GM23338 (cell line): ENCODE results near the gene IGFBP5. TPM values are rescaled to one million over a fixed set of nuclear protein-coding genes. Genes with fewer than 3 reads are reported as not detected.

Source experiments
- ATAC-seq: fragments of 200-7000 bp; cut with Tn5 transposase; 3 replicates; pipeline ENCODE4 v1.9.1; 2020
- DNase-seq: peaks from one replicate; pipeline ENCODE4 v3.0.0-alpha.2; 2015; ENCODE audit warnings: low spot score
- H2AFZ ChIP-seq: fragments of 200-600 bp; sonication (generic); 2 replicates; pipeline ENCODE4 v1.8.0; 2016; ENCODE audit warnings: antibody characterized with exemption, mild to moderate bottlenecking, moderate library complexity
- H3F3A ChIP-seq: fragments of 200-600 bp; sonication (generic); replicated peaks from 2 replicates; pipeline ENCODE4 v1.8.0; 2017; ENCODE audit warnings: antibody characterized with exemption, mixed run types, low read depth
- H3K27ac ChIP-seq: fragments of 200-600 bp; sonication (generic); 2 replicates; pipeline ENCODE4 v1.6.1; 2016; ENCODE audit warnings: low read depth
- H3K27me3 ChIP-seq: fragments of 200-600 bp; sonication (generic); 2 replicates; pipeline ENCODE4 v1.8.0; 2016; ENCODE audit warnings: mild to moderate bottlenecking, mixed run types, moderate library complexity; ENCODE audit not compliant: insufficient read depth
- H3K36me3 ChIP-seq: fragments of 200-600 bp; sonication (generic); 2 replicates; pipeline ENCODE4 v1.8.0; 2016; ENCODE audit warnings: mild to moderate bottlenecking; ENCODE audit not compliant: insufficient read depth
- H3K4me1 ChIP-seq: fragments of 200-600 bp; sonication (generic); 2 replicates; pipeline ENCODE4 v1.8.0; 2016; ENCODE audit warnings: mild to moderate bottlenecking, moderate library complexity; ENCODE audit not compliant: insufficient read depth
- H3K4me2 ChIP-seq: fragments of 200-600 bp; sonication (generic); 2 replicates; pipeline ENCODE4 v1.7.1; 2017; ENCODE audit warnings: mixed run types
- H3K4me3 ChIP-seq: fragments of 200-600 bp; sonication (generic); 2 replicates; pipeline ENCODE4 v1.6.1; 2016; ENCODE audit warnings: mixed run types
- H3K79me2 ChIP-seq: fragments of 200-600 bp; sonication (generic); replicated peaks from 2 replicates; pipeline ENCODE4 v1.8.0; 2017; ENCODE audit warnings: mild to moderate bottlenecking; ENCODE audit not compliant: insufficient read depth
- H3K9me2 ChIP-seq: fragments of 200-600 bp; sonication (generic); 2 replicates; pipeline ENCODE4 v1.8.0; 2017; ENCODE audit not compliant: insufficient read depth
- H4K20me1 ChIP-seq: fragments of 200-600 bp; sonication (generic); replicated peaks from 2 replicates; pipeline ENCODE4 v1.8.0; 2017; ENCODE audit warnings: mild to moderate bottlenecking; ENCODE audit not compliant: insufficient read depth
- H3K27ac Mint-ChIP-seq: 2 replicates; pipeline ENCODE4 v1.8.0; 2020; ENCODE audit warnings: inconsistent platforms, mild to moderate bottlenecking, moderate library complexity, mixed read lengths
- H3K27me3 Mint-ChIP-seq: 3 replicates; pipeline ENCODE4 v1.8.0; 2022; ENCODE audit warnings: low read depth, mild to moderate bottlenecking, moderate library complexity, mixed read lengths, inconsistent platforms; ENCODE audit not compliant: insufficient read depth, poor library complexity
- H3K36me3 Mint-ChIP-seq: 3 replicates; pipeline ENCODE4 v1.8.0; 2021; ENCODE audit warnings: low read depth, mild to moderate bottlenecking, inconsistent platforms, moderate library complexity, mixed read lengths
- H3K4me1 Mint-ChIP-seq: 3 replicates; pipeline ENCODE4 v1.8.0; 2020; ENCODE audit warnings: mild to moderate bottlenecking, inconsistent platforms, mixed read lengths
- H3K4me3 Mint-ChIP-seq: 3 replicates; pipeline ENCODE4 v1.8.0; 2021; ENCODE audit warnings: moderate library complexity, mild to moderate bottlenecking, inconsistent platforms, mixed read lengths
- H3K9me3 Mint-ChIP-seq: 3 replicates; pipeline ENCODE4 v1.8.0; 2020; ENCODE audit warnings: moderate library complexity, mild to moderate bottlenecking, inconsistent platforms, mixed read lengths
- CREB1 ChIP-seq: fragments of 250-450 bp; sonication (Bioruptor Pico); IDR thresholded peaks from 2 replicates; pipeline ENCODE4 v1.5.0; 2020; ENCODE audit warnings: low read depth, mild to moderate bottlenecking, moderate library complexity
- EZH2 ChIP-seq: fragments of 200-600 bp; sonication (generic); IDR thresholded peaks from one replicate; pipeline ENCODE4 v1.8.0; 2017; ENCODE audit warnings: antibody characterized with exemption, mild to moderate bottlenecking, low read depth; ENCODE audit not compliant: unreplicated experiment
- EZH2phosphoT487 ChIP-seq: fragments of 200-600 bp; sonication (generic); IDR thresholded peaks from one replicate; pipeline ENCODE4 v1.8.1; 2018; ENCODE audit warnings: antibody characterized with exemption; ENCODE audit not compliant: unreplicated experiment
- JUNB ChIP-seq: IDR thresholded peaks from one replicate; pipeline ENCODE4 v1.6.1; 2016; ENCODE audit warnings: antibody characterized with exemption; ENCODE audit not compliant: unreplicated experiment
- NANOG ChIP-seq: IDR thresholded peaks from 2 replicates; pipeline ENCODE4 v1.6.1; 2016; ENCODE audit warnings: antibody characterized with exemption, borderline replicate concordance
- POLR2AphosphoS5 ChIP-seq: IDR thresholded peaks from 2 replicates; pipeline ENCODE4 v1.6.1; 2016; ENCODE audit warnings: antibody characterized with exemption, low read depth
- STAT1 ChIP-seq: IDR thresholded peaks from one replicate; pipeline ENCODE4 v1.6.1; 2016; ENCODE audit warnings: antibody characterized with exemption; ENCODE audit not compliant: unreplicated experiment
- ZNF114 ChIP-seq: fragments of 250-450 bp; sonication (Bioruptor Pico); IDR thresholded peaks from 2 replicates; pipeline ENCODE4 v1.5.0; 2020; ENCODE audit warnings: mild to moderate bottlenecking, moderate library complexity
- ZNF331 ChIP-seq: fragments of 250-450 bp; sonication (Bioruptor Pico); IDR thresholded peaks from 2 replicates; pipeline ENCODE4 v1.5.0; 2020; ENCODE audit warnings: low read depth, mild to moderate bottlenecking, moderate library complexity
- polyA plus RNA-seq: library from polyadenylated mRNA; unstranded; fragments of >200 nt; fragmentation: Nextera tagmentation; extraction: Ambion mirVana; gene quantifications from 2 replicates; pipeline ENCODE4 v1.2.1, GENCODE V29; 2016
- total RNA-seq: library from RNA; depleted of rRNA; stranded (reverse); fragments of >200 nt; shearing (Covaris generic); gene quantifications from 2 replicates; pipeline ENCODE4 v1.2.3, GENCODE V29; 2014
- TF ChIP-seq, protein P1 (sequence below): IDR thresholded peaks from 2 replicates; pipeline ENCODE4 v1.6.1; 2016; ENCODE audit warnings: antibody characterized with exemption
- TF ChIP-seq, protein P2 (sequence below), 2 experiments: fragments of 200-600 bp in 1 of 2; sonication (generic) in 1 of 2; conservative IDR thresholded peaks; 2 replicates each; pipeline versions ENCODE4 v1.5.1 to v1.6.1; 2016 to 2017; ENCODE audit warnings: antibody characterized with exemption in 2 of 2, low read depth in 2 of 2, mild to moderate bottlenecking in 2 of 2, moderate library complexity in 1 of 2
- TF ChIP-seq, protein P3 (sequence below): fragments of 250-450 bp; sonication (Bioruptor Pico); IDR thresholded peaks from 2 replicates; pipeline ENCODE4 v1.5.0; 2020; ENCODE audit warnings: mild to moderate bottlenecking, moderate library complexity
- TF ChIP-seq, protein P4 (sequence below): IDR thresholded peaks from one replicate; pipeline ENCODE4 v1.6.1; 2018; ENCODE audit warnings: antibody characterized with exemption; ENCODE audit not compliant: unreplicated experiment

The IGFBP5 gene
- total and polyA plus RNA-seq, 2 experiments from 2014 or later = 0.70 to 2.5 TPM

DNA sequence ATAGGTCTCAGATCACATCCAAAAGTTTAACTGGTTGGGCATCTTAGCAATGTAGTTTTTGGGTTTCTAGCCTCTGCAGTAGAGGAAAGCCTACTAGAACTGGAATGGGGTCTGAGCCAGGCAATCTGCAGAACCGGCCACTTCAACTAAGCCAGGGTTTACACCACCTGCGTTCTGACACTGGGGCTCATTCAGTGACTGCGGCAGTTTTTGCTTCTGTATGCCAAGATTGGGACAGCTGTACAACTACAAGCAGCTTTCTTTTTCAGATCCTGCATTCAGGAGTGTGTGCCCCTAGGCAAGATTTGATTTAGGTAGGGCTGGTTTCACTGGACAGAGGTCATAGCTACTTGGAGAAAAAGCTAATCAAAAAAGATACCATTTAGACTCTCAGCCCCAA is 43.7 kb upstream of the IGFBP5 start:
- no peak for ATAC-seq
- no peak overlapping the region for H3K27ac Mint-ChIP-seq
- H3K9me3 Mint-ChIP-seq = no peaks in the 10 kb centered on the region
- H3K27me3 Mint-ChIP-seq = peaks cover 5% of the 10 kb centered on the region
- no peak for DNase-seq
- peaks cover 12% of the 10 kb centered on the region for H3K4me1 Mint-ChIP-seq
- H3K4me2 ChIP-seq = no peak overlapping the region
- H3K36me3 Mint-ChIP-seq = no peaks in the 10 kb centered on the region
- no peaks in the 10 kb centered on the region for H3K27me3 ChIP-seq
- no peak overlapping the region for H3K27ac ChIP-seq
- no peaks in the 10 kb centered on the region for H3F3A ChIP-seq
- no peaks in the 10 kb centered on the region for H3K79me2 ChIP-seq
- no peak overlapping the region for H3K4me3 Mint-ChIP-seq
- H2AFZ ChIP-seq = no peak overlapping the region
- TF ChIP-seq NANOG (no peak), EZH2 (no peak), CREB1 (no peak), ZNF114 (CRISPR knock-in tag) (no peak), ZNF331 (no peak), POLR2AphosphoS5 (no peak), EZH2phosphoT487 (no peak), STAT1 (no peak), JUNB (no peak)
- TF ChIP-seq, protein P1, sequence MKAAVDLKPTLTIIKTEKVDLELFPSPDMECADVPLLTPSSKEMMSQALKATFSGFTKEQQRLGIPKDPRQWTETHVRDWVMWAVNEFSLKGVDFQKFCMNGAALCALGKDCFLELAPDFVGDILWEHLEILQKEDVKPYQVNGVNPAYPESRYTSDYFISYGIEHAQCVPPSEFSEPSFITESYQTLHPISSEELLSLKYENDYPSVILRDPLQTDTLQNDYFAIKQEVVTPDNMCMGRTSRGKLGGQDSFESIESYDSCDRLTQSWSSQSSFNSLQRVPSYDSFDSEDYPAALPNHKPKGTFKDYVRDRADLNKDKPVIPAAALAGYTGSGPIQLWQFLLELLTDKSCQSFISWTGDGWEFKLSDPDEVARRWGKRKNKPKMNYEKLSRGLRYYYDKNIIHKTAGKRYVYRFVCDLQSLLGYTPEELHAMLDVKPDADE = no peak
- TF ChIP-seq, protein P2, sequence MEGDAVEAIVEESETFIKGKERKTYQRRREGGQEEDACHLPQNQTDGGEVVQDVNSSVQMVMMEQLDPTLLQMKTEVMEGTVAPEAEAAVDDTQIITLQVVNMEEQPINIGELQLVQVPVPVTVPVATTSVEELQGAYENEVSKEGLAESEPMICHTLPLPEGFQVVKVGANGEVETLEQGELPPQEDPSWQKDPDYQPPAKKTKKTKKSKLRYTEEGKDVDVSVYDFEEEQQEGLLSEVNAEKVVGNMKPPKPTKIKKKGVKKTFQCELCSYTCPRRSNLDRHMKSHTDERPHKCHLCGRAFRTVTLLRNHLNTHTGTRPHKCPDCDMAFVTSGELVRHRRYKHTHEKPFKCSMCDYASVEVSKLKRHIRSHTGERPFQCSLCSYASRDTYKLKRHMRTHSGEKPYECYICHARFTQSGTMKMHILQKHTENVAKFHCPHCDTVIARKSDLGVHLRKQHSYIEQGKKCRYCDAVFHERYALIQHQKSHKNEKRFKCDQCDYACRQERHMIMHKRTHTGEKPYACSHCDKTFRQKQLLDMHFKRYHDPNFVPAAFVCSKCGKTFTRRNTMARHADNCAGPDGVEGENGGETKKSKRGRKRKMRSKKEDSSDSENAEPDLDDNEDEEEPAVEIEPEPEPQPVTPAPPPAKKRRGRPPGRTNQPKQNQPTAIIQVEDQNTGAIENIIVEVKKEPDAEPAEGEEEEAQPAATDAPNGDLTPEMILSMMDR (conservative IDR thresholded peaks at IDR 0.05; ENCODE audit: low read depth in 2 of 2) = no peak
- TF ChIP-seq, protein P3, sequence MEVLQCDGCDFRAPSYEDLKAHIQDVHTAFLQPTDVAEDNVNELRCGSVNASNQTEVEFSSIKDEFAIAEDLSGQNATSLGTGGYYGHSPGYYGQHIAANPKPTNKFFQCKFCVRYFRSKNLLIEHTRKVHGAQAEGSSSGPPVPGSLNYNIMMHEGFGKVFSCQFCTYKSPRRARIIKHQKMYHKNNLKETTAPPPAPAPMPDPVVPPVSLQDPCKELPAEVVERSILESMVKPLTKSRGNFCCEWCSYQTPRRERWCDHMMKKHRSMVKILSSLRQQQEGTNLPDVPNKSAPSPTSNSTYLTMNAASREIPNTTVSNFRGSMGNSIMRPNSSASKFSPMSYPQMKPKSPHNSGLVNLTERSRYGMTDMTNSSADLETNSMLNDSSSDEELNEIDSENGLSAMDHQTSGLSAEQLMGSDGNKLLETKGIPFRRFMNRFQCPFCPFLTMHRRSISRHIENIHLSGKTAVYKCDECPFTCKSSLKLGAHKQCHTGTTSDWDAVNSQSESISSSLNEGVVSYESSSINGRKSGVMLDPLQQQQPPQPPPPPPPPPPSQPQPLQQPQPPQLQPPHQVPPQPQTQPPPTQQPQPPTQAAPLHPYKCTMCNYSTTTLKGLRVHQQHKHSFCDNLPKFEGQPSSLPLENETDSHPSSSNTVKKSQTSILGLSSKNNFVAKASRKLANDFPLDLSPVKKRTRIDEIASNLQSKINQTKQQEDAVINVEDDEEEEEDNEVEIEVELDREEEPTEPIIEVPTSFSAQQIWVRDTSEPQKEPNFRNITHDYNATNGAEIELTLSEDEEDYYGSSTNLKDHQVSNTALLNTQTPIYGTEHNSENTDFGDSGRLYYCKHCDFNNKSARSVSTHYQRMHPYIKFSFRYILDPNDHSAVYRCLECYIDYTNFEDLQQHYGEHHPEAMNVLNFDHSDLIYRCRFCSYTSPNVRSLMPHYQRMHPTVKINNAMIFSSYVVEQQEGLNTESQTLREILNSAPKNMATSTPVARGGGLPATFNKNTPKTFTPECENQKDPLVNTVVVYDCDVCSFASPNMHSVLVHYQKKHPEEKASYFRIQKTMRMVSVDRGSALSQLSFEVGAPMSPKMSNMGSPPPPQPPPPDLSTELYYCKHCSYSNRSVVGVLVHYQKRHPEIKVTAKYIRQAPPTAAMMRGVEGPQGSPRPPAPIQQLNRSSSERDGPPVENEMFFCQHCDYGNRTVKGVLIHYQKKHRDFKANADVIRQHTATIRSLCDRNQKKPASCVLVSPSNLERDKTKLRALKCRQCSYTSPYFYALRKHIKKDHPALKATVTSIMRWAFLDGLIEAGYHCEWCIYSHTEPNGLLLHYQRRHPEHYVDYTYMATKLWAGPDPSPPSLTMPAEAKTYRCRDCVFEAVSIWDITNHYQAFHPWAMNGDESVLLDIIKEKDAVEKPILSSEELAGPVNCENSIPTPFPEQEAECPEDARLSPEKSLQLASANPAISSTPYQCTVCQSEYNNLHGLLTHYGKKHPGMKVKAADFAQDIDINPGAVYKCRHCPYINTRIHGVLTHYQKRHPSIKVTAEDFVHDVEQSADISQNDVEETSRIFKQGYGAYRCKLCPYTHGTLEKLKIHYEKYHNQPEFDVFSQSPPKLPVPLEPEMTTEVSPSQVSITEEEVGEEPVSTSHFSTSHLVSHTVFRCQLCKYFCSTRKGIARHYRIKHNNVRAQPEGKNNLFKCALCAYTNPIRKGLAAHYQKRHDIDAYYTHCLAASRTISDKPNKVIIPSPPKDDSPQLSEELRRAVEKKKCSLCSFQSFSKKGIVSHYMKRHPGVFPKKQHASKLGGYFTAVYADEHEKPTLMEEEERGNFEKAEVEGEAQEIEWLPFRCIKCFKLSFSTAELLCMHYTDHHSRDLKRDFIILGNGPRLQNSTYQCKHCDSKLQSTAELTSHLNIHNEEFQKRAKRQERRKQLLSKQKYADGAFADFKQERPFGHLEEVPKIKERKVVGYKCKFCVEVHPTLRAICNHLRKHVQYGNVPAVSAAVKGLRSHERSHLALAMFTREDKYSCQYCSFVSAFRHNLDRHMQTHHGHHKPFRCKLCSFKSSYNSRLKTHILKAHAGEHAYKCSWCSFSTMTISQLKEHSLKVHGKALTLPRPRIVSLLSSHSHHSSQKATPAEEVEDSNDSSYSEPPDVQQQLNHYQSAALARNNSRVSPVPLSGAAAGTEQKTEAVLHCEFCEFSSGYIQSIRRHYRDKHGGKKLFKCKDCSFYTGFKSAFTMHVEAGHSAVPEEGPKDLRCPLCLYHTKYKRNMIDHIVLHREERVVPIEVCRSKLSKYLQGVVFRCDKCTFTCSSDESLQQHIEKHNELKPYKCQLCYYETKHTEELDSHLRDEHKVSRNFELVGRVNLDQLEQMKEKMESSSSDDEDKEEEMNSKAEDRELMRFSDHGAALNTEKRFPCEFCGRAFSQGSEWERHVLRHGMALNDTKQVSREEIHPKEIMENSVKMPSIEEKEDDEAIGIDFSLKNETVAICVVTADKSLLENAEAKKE = no peak
- TF ChIP-seq, protein P4, sequence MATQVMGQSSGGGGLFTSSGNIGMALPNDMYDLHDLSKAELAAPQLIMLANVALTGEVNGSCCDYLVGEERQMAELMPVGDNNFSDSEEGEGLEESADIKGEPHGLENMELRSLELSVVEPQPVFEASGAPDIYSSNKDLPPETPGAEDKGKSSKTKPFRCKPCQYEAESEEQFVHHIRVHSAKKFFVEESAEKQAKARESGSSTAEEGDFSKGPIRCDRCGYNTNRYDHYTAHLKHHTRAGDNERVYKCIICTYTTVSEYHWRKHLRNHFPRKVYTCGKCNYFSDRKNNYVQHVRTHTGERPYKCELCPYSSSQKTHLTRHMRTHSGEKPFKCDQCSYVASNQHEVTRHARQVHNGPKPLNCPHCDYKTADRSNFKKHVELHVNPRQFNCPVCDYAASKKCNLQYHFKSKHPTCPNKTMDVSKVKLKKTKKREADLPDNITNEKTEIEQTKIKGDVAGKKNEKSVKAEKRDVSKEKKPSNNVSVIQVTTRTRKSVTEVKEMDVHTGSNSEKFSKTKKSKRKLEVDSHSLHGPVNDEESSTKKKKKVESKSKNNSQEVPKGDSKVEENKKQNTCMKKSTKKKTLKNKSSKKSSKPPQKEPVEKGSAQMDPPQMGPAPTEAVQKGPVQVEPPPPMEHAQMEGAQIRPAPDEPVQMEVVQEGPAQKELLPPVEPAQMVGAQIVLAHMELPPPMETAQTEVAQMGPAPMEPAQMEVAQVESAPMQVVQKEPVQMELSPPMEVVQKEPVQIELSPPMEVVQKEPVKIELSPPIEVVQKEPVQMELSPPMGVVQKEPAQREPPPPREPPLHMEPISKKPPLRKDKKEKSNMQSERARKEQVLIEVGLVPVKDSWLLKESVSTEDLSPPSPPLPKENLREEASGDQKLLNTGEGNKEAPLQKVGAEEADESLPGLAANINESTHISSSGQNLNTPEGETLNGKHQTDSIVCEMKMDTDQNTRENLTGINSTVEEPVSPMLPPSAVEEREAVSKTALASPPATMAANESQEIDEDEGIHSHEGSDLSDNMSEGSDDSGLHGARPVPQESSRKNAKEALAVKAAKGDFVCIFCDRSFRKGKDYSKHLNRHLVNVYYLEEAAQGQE = no peak
- H3K36me3 ChIP-seq = no peaks in the 10 kb centered on the region
- H3K4me3 ChIP-seq = no peak overlapping the region
- no peaks in the 10 kb centered on the region for H4K20me1 ChIP-seq
- no peaks in the 10 kb centered on the region for H3K4me1 ChIP-seq
- H3K9me2 ChIP-seq = peaks cover 9% of the 10 kb centered on the region
